Panc1 (cell line): ENCODE results near the gene MCU. TPM values are rescaled to one million over a fixed set of nuclear protein-coding genes. Genes with fewer than 3 reads are reported as not detected.

ENCODE experiments used
- ATAC-seq: fragments of 200-7000 bp; cut with Tn5 transposase; 2 replicates; pipeline ENCODE4 v1.9.1; 2020; ENCODE audit warnings: mild to moderate bottlenecking, moderate library complexity
- BruUV-seq: library from RNA; stranded (reverse); fragments of 400-500 nt; replicated peaks from 2 replicates; lab custom pipeline; 2021; lab: Mats Ljungman, UMichigan
- CTCF ChIA-PET: fragments of 300-600 bp; sonication (Branson Sonifier 250); formaldehyde crosslinking; loops from one replicate; lab custom pipeline; 2022; ENCODE audit warnings: antibody characterized with exemption; lab: Charles Lee
- POLR2A ChIA-PET: fragments of 300-600 bp; sonication (Branson Sonifier 250); formaldehyde crosslinking; loops from one replicate; lab custom pipeline; 2022; ENCODE audit warnings: antibody characterized with exemption; lab: Charles Lee
- DNase-seq: peaks from one replicate; pipeline ENCODE4 v3.0.0-alpha.2; 2010; ENCODE audit warnings: low read depth, low spot score
- H3K27ac ChIP-seq: 2 replicates; pipeline ENCODE4 v1.5.1; 2011; ENCODE audit warnings: mild to moderate bottlenecking, low read length, inconsistent platforms
- H3K27me3 ChIP-seq: fragments of 200-500 bp; sonication (Bioruptor generic); 2 replicates; pipeline ENCODE4 v1.6.0; 2014; ENCODE audit warnings: low read length, inconsistent platforms; ENCODE audit not compliant: control insufficient read depth, insufficient read depth
- H3K36me3 ChIP-seq: fragments of 200-500 bp; sonication (Bioruptor generic); 2 replicates; pipeline ENCODE4 v1.5.1; 2014; ENCODE audit warnings: inconsistent platforms, mild to moderate bottlenecking, low read length, moderate library complexity; ENCODE audit not compliant: control insufficient read depth, insufficient read depth
- H3K4me1 ChIP-seq: 2 replicates; pipeline ENCODE4 v1.5.1; 2011; ENCODE audit warnings: inconsistent platforms, mild to moderate bottlenecking, low read length, moderate library complexity; ENCODE audit not compliant: control insufficient read depth, insufficient read depth
- H3K4me3 ChIP-seq, 2 experiments: 2 replicates each; pipeline ENCODE4 v1.5.1; 2011 to 2012; ENCODE audit warnings: low read depth in 2 of 2, low read length in 2 of 2, mild to moderate bottlenecking in 2 of 2, inconsistent platforms in 1 of 2, moderate library complexity in 1 of 2
- H3K9me3 ChIP-seq: fragments of 200-500 bp; sonication (Bioruptor generic); 2 replicates; pipeline ENCODE4 v1.5.1; 2014; ENCODE audit warnings: low read depth, mild to moderate bottlenecking, inconsistent platforms, low read length, moderate library complexity; ENCODE audit not compliant: control insufficient read depth, insufficient read depth
- CTCF ChIP-seq: fragments of 450-650 bp; IDR thresholded peaks from 2 replicates; pipeline ENCODE4 v1.5.1; 2017; ENCODE audit warnings: mild to moderate bottlenecking
- POLR2AphosphoS5 ChIP-seq: IDR thresholded peaks from 2 replicates; pipeline ENCODE4 v1.6.1; 2012; ENCODE audit warnings: mild to moderate bottlenecking, low read depth, low read length, moderate library complexity
- REST ChIP-seq, 2 experiments: IDR thresholded peaks; 2 replicates each; pipeline ENCODE4 v1.6.1; 2011 to 2012; ENCODE audit warnings: low read depth in 2 of 2, control low read depth in 1 of 2, low read length in 1 of 2, mild to moderate bottlenecking in 1 of 2, moderate library complexity in 1 of 2; ENCODE audit not compliant: insufficient read depth in 1 of 2
- SIN3A ChIP-seq: IDR thresholded peaks from 2 replicates; pipeline ENCODE4 v1.6.1; 2012; ENCODE audit warnings: low read depth, mild to moderate bottlenecking, low read length, moderate library complexity, borderline replicate concordance; ENCODE audit not compliant: insufficient read depth
- TCF7L2 ChIP-seq: IDR thresholded peaks from 2 replicates; pipeline ENCODE4 v1.6.1; 2011; ENCODE audit warnings: mild to moderate bottlenecking, low read depth, low read length, inconsistent platforms
- in situ Hi-C: cut with HindIII; loops from 2 replicates; pipeline ENCODE4 v1.10.0; 2016; ENCODE audit warnings: low sequenced_read_pairs, low pct_unique_long_range_greater_than_20kb
- intact Hi-C: fragments of 100-400 bp; cut with micrococcal nuclease; formaldehyde crosslinking; loops from one replicate; pipeline ENCODE4 v1.10.0; 2022; ENCODE audit not compliant: unreplicated experiment
- total RNA-seq: library from RNA; stranded (reverse); gene quantifications from one replicate; pipeline ENCODE4 v1.2.1, GENCODE V29; 2021; ENCODE audit not compliant: unreplicated experiment

MCU gene
- total RNA-seq, 1 experiment from 2014 or later: 31.6 TPM

GRCh38 chr10:72727130-72727529 is 35.2 kb downstream of the MCU start:
- intact Hi-C loops: no loop called here
- no peaks in the 10 kb centered on the region for H3K36me3 ChIP-seq
- TF ChIP-seq TCF7L2 (no peak), POLR2AphosphoS5 (no peak), SIN3A (no peak), REST (IDR thresholded peaks at IDR 0.05; ENCODE audit: insufficient read depth in 1 of 2, low read depth in 2 of 2, low read length in 1 of 2) (no peak), CTCF (no peak)
- H3K9me3 ChIP-seq: no peaks in the 10 kb centered on the region
- H3K4me3 ChIP-seq: no peak overlapping the region
- ATAC-seq (no peak), DNase-seq (no peak)
- in situ Hi-C loops: no loop called here
- no peaks in the 10 kb centered on the region for H3K4me1 ChIP-seq
- no peaks in the 10 kb centered on the region for H3K27me3 ChIP-seq
- ChIA-PET CTCF (no interaction called here), POLR2A (no interaction called here)
- H3K27ac ChIP-seq: no peak overlapping the region
- BruUV-seq: no TSS peak

GRCh38 chr10:72728462-72728861 is 36.5 kb downstream of the MCU start:
- ATAC-seq: no peak
- POLR2A ChIA-PET: interaction anchor here (0.6 kb wide), 1 partner anchor 367 kb away, joined by 5 read pairs; no protein-coding TSS in a partner anchor

More at GRCh38 chr10:72728462-72728861, 36.5 kb downstream of the MCU start:
- CTCF ChIA-PET: no interaction called here
- in situ Hi-C loops: no loop called here
- TF ChIP-seq SIN3A (no peak), POLR2AphosphoS5 (no peak), TCF7L2 (no peak), CTCF (no peak), REST (IDR thresholded peaks at IDR 0.05; ENCODE audit: insufficient read depth in 1 of 2, low read depth in 2 of 2, low read length in 1 of 2) (no peak)
- intact Hi-C loops: no loop called here
- no peak for DNase-seq
- BruUV-seq: no TSS peak
- H3K4me1 ChIP-seq: no peaks in the 10 kb centered on the region
- H3K36me3 ChIP-seq: no peaks in the 10 kb centered on the region
- H3K9me3 ChIP-seq: no peaks in the 10 kb centered on the region
- H3K27me3 ChIP-seq: no peaks in the 10 kb centered on the region
- no peak overlapping the region for H3K4me3 ChIP-seq
- H3K27ac ChIP-seq: no peak overlapping the region
